AG04450 (cell line): ENCODE data around the gene COL23A1. TPM values are rescaled to one million over a fixed set of nuclear protein-coding genes. Genes with fewer than 3 reads are reported as not detected.

ENCODE experiments used
- CTCF ChIA-PET: fragments of 300-600, 350-600 bp; formaldehyde crosslinking; extraction: SDS; loops from one replicate; lab custom pipeline; 2022; ENCODE audit warnings: antibody characterized with exemption, inconsistent platforms; lab: Charles Lee
- POLR2A ChIA-PET: fragments of 350-600 bp; formaldehyde crosslinking; extraction: SDS; loops from one replicate; lab custom pipeline; 2021; ENCODE audit warnings: antibody characterized with exemption, inconsistent platforms; lab: Yijun Ruan, JAX
- DNase-seq: peaks from one replicate; pipeline ENCODE4 v3.0.0-alpha.2; 2011; ENCODE audit warnings: low read depth, low spot score
- H3K27ac ChIP-seq: one replicate; pipeline ENCODE4 v1.5.1; 2012; ENCODE audit warnings: low read depth, low read length, control low read depth
- H3K27me3 ChIP-seq: one replicate; pipeline ENCODE4 v1.6.0; 2012; ENCODE audit warnings: low read length; ENCODE audit not compliant: control insufficient read depth, insufficient read depth
- H3K4me3 ChIP-seq: 2 replicates; pipeline ENCODE4 v1.5.1; 2011; ENCODE audit warnings: mild to moderate bottlenecking, low read depth, low read length, control low read depth
- H3K9me3 ChIP-seq: 2 replicates; pipeline ENCODE4 v1.5.1; 2012; ENCODE audit warnings: low read length; ENCODE audit not compliant: control insufficient read depth, insufficient read depth
- polyA plus RNA-seq: library from polyadenylated mRNA; depleted of rRNA; stranded (reverse); fragments of >200 nt; gene quantifications from 2 replicates; pipeline ENCODE4 v1.2.3, GENCODE V29; 2011
- TF ChIP-seq, protein P1 (sequence below): IDR thresholded peaks from 2 replicates; pipeline ENCODE4 v1.5.1; 2011; ENCODE audit warnings: low read depth, low read length, control low read depth, inconsistent platforms

COL23A1 gene
- polyA plus RNA-seq, 1 experiment: not detected

DNA sequence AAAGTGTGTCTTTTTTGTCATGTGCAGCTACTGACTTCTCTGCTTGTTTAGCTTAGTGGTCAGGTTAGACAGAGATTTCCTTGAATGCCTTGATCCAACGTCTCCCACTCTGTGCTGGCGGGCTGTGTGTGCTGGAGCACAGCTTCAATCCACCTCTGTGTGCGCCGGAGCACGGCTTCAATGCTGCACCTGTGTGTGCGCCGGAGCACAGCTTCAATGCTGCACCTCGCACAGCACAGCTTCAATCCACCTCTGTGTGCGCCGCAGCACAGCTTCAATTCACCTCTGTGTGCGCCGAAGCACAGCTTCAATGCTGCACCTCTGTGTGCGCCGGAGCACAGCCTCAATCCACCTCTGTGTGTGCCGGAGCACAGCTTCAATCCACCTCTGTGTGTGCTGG lies 288.6 kb downstream of the COL23A1 start:
- H3K27me3 ChIP-seq: no peaks in the 10 kb centered on the region
- ChIA-PET CTCF (no interaction called here), POLR2A (no interaction called here)
- peaks cover 37% of the 10 kb centered on the region for H3K9me3 ChIP-seq
- no peak overlapping the region for H3K27ac ChIP-seq
- DNase-seq: no peak
- H3K4me3 ChIP-seq: no peak overlapping the region
- TF ChIP-seq, protein P1, sequence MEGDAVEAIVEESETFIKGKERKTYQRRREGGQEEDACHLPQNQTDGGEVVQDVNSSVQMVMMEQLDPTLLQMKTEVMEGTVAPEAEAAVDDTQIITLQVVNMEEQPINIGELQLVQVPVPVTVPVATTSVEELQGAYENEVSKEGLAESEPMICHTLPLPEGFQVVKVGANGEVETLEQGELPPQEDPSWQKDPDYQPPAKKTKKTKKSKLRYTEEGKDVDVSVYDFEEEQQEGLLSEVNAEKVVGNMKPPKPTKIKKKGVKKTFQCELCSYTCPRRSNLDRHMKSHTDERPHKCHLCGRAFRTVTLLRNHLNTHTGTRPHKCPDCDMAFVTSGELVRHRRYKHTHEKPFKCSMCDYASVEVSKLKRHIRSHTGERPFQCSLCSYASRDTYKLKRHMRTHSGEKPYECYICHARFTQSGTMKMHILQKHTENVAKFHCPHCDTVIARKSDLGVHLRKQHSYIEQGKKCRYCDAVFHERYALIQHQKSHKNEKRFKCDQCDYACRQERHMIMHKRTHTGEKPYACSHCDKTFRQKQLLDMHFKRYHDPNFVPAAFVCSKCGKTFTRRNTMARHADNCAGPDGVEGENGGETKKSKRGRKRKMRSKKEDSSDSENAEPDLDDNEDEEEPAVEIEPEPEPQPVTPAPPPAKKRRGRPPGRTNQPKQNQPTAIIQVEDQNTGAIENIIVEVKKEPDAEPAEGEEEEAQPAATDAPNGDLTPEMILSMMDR: no peak

GRCh38 chr5:178298283-178298807 lies 291.8 kb downstream of the COL23A1 start:
- Histone ChIP-seq H3K9me3 (peaks cover 24% of the 10 kb centered on the region), H3K27me3 (no peaks in the 10 kb centered on the region), H3K4me3 (no peak overlapping the region), H3K27ac (no peak overlapping the region)
- ChIA-PET POLR2A (no interaction called here), CTCF (no interaction called here)
- TF ChIP-seq, protein P1: no peak
- no peak for DNase-seq

GRCh38 chr5:178297751-178298150 lies 292.4 kb downstream of the COL23A1 start:
- ChIA-PET POLR2A (no interaction called here), CTCF (no interaction called here)

GRCh38 chr5:178296066-178296465 lies 294.1 kb downstream of the COL23A1 start:
- TF ChIP-seq, protein P1: no peak
- Histone ChIP-seq H3K27ac (no peak overlapping the region), H3K4me3 (no peak overlapping the region), H3K9me3 (peaks cover 23% of the 10 kb centered on the region), H3K27me3 (no peaks in the 10 kb centered on the region)
- CTCF ChIA-PET: no interaction called here
- DNase-seq: no peak
- POLR2A ChIA-PET: no interaction called here

More at GRCh38 chr5:178297751-178298150, 292.4 kb downstream of the COL23A1 start:
- no peak for DNase-seq
- Histone ChIP-seq H3K27ac (no peak overlapping the region), H3K4me3 (no peak overlapping the region), H3K27me3 (no peaks in the 10 kb centered on the region), H3K9me3 (peaks cover 24% of the 10 kb centered on the region)
- TF ChIP-seq, protein P1: no peak

GRCh38 chr5:178295589-178295988 lies 294.6 kb downstream of the COL23A1 start:
- ChIA-PET CTCF (no interaction called here), POLR2A (no interaction called here)
- TF ChIP-seq, protein P1: no peak
- Histone ChIP-seq H3K27me3 (no peaks in the 10 kb centered on the region), H3K4me3 (no peak overlapping the region), H3K9me3 (peaks cover 25% of the 10 kb centered on the region), H3K27ac (no peak overlapping the region)
- DNase-seq: no peak
